ENCODE results near the gene FAIM2.

The FAIM2 gene

GRCh38 chr12:49903700-49904423, at the start of gene FAIM2:
Gene FAIM2 (minus strand): TSS chr12:49903900. CDS start chr12:49903792, 108 bp downstream.
- no peak for DNase-seq

- DNase-seq: no peak
Measured at GRCh38 chr12:49953151-49953550, 49.5 kb upstream of the FAIM2 start.

- no peak for DNase-seq
Measured at GRCh38 chr12:49952391-49953055, 48.8 kb upstream of the FAIM2 start.

GRCh38 chr12:49951411-49952240, 47.9 kb upstream of the FAIM2 start:
- DNase-seq: no peak

- DNase-seq: no peak
Measured at GRCh38 chr12:49950273-49951251, 46.9 kb upstream of the FAIM2 start, which contains the start of gene AQP2. Gene AQP2 (plus strand): TSS chr12:49950737. CDS start chr12:49950831, 94 bp downstream.

GRCh38 chr12:49949866-49950265, 46.2 kb upstream of the FAIM2 start:
- DNase-seq: no peak

- no peak for DNase-seq
Measured at GRCh38 chr12:49948866-49949845, 45.5 kb upstream of the FAIM2 start.

GRCh38 chr12:49947593-49948226, 44.0 kb upstream of the FAIM2 start:
- no peak for DNase-seq

- no peak for DNase-seq
Measured at GRCh38 chr12:49946497-49946896, 42.8 kb upstream of the FAIM2 start.

- no peak for DNase-seq
Measured at GRCh38 chr12:49946086-49946485, 42.4 kb upstream of the FAIM2 start.

GRCh38 chr12:49945394-49946080, 41.8 kb upstream of the FAIM2 start:
- peak; percentile 71 for DNase-seq

GRCh38 chr12:49944718-49945117, 41.0 kb upstream of the FAIM2 start:
- no peak for DNase-seq

GRCh38 chr12:49944046-49944445, 40.3 kb upstream of the FAIM2 start:
- DNase-seq: no peak

- DNase-seq: no peak
Measured at GRCh38 chr12:49943625-49943960, 39.9 kb upstream of the FAIM2 start.

GRCh38 chr12:49942921-49943624, 39.4 kb upstream of the FAIM2 start:
- DNase-seq: no peak

GRCh38 chr12:49942512-49942893, 38.8 kb upstream of the FAIM2 start:
- DNase-seq: no peak

GRCh38 chr12:49941556-49942511, 38.1 kb upstream of the FAIM2 start:
- DNase-seq: no peak

GRCh38 chr12:49939707-49940106, 36.0 kb upstream of the FAIM2 start:
- DNase-seq: no peak

All from activated CD4-positive, alpha-beta T cell treated with anti-CD3 and anti-CD28 coated beads for 1 hour (primary cell).